GM23248 (cell line): ENCODE measurements around the gene ETF1.

Source experiments
- EZH2 ChIP-seq: fragments of 200-600 bp; sonication (generic); IDR thresholded peaks from 2 replicates; pipeline ENCODE4 v1.6.1; 2018; ENCODE audit warnings: antibody characterized with exemption, mild to moderate bottlenecking; ENCODE audit not compliant: insufficient read depth, poor library complexity, severe bottlenecking
- EZH2phosphoT487 ChIP-seq: fragments of 200-600 bp; sonication (generic); IDR thresholded peaks from 2 replicates; pipeline ENCODE4 v1.6.1; 2018; ENCODE audit warnings: antibody characterized with exemption, moderate library complexity, mild to moderate bottlenecking, low read depth; ENCODE audit not compliant: insufficient read depth

DNA sequence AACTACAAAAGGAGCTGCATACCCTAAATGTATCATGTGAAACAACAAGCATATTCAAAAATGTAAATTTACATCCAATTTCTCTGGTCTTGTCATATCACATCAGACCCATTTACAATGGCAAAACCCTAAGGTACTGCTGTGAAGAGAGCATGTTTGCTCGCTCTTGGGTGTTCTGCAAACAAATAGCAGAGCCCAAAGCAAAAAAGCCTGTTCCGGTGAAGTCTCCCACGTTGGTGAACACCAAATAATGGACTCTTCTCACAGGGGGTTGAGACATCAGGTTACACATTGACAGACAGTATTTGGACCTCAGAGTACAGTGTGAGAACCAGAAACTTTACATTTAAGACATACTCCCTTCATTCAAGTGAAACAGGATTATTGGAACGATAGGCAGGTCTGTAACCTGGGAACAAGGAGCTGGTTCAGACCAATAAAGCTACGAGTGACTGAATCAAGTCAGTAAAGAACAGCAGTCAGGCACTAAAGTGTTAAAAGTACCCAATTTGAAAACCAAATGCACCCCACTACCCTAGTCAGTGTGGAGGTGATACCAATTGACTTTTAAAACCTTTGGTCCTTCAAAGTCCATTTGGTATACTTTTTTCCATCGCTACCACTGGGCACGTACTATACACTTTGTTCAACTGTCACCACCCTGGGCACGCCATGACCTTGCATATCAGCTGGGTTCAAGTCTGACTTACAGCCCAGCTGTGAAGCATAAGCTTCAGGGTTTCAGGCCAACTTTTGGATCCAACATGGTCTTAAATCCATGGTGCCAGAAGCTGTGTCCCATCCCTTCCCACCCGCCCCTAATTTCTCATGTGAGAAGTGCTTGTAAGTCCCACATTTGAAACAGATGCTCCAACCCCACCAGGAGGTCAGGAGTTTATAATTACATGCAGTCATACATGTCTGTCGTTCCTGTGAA is 36.4 kb downstream of the ETF1 start:
- TF ChIP-seq EZH2phosphoT487 (no peak), EZH2 (no peak)
